ENCODE data around the gene GNPDA1. TPM values are rescaled to one million over a fixed set of nuclear protein-coding genes. Genes with fewer than 3 reads are reported as not detected.
A peak's percentile ranks its signal among the peaks of the same experiment; 100 is the strongest.

Gene GNPDA1
- total RNA-seq, 5 donors from 2014 or later (not counting 1 experiment from before 2014, with no cell fraction given) = 12.6 to 30.3 (median 29.3) TPM

DNA sequence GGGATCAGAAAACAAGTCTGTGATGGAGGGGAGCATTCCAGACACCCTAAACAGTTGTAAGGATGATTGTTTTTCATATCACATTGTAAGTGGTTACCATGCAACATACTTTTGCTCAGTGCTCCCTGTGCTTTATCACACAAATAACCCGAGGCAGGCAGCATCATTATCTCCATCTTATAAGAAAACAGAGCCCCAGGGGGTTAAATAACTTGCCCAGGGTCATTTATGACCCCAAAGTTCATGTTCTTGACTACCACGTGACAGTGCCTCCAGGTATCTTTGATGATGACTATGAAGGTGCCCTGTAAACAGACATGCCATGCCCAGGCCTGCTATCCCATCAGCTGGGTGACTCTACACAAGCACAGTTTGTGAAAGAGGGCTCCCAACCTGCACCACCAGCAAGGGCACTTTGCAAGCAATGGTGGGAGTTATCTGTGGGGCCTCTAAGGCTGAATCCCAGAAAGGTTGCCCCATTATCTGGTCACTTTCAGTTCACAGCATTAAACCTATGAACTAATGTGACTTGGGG, 9.5 kb downstream of the GNPDA1 start:
- H3K36me3 ChIP-seq (ENCODE audit: control insufficient read depth in 2 of 2, extremely low read depth in 1 of 2, insufficient read depth in 1 of 2, low read length in 1 of 2) = peaks cover 5 to 51% of the 10 kb centered on the region in 2 donors
- ChIA-PET CTCF (no interaction called here), POLR2A (interaction anchor here in 1 of 2 donors (0.5 kb wide), 1 partner anchor 89 kb away, joined by 10 read pairs; no protein-coding TSS in a partner anchor)

DNA sequence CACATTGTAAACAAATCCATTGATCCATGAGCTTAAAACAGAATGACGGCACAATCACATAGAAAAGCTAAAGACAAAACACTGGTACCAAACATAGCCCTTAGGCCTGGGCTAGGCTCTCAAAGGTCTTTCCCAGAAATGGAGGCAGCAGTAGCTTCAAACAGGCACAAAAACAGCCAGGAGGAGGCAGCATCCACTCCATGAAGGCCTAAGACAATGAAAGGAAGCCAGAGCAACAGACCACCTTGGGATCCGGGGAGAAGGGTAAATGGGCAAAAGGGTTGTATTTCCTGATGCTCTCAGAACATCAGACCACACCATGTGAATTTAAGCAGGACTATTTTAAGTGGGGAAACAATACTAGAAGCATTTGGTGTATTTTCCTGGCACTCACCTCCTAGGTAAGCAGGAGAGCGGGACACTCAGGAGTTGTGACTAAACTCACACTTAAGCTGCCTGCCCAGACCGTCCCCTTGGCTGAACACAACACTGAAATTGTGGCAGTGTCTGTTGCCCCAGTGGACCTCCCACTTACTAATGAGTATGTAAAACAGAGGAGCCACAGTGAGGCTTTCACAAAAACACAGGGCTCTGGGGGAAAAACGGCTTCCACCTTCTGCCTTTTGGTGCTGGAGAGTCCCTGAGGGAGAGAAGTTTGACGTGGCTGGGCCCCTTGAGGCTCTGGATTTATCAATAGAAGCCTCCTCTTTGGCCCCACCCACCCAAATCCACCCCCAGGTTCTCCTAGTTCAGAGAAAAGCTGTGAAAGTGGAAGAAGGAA, 11.9 kb downstream of the GNPDA1 start:
- Mint-ChIP-seq H3K4me3 (no peak overlapping the region), H3K9me3 (no peaks in the 10 kb centered on the region), H3K27me3 (no peaks in the 10 kb centered on the region), H3K4me1 (peaks cover 22 to 28% (median 25%) of the 10 kb centered on the region in 3 donors), H3K36me3 (peaks cover 38% of the 10 kb centered on the region), H3K27ac (peak overlapping the region; percentile 32 to 70)
- Histone ChIP-seq H3K4me1 (ENCODE audit: control insufficient read depth in 1 of 2, extremely low read depth in 1 of 2, insufficient read depth in 2 of 2, low read length in 2 of 2) (peaks cover 12 to 19% of the 10 kb centered on the region in 2 experiments), H3K36me3 (ENCODE audit: control insufficient read depth in 2 of 2, extremely low read depth in 1 of 2, insufficient read depth in 1 of 2, low read length in 1 of 2) (peaks cover 5 to 49% of the 10 kb centered on the region in 2 donors), H3K9me3 (no peaks in the 10 kb centered on the region), H3K4me3 (ENCODE audit: control insufficient read depth in 1 of 2, extremely low read depth in 1 of 2, low read length in 1 of 2) (no peak overlapping the region), H3K27me3 (replicated peaks in 1 of 2; ENCODE audit: control insufficient read depth in 2 of 2, extremely low read depth in 1 of 2, insufficient read depth in 2 of 2, low read length in 1 of 2) (no peaks in the 10 kb centered on the region), H3K27ac (ENCODE audit: low read length) (no peak overlapping the region)
- WGBS (ENCODE audit: insufficient coverage) = no CpG with 5 or more reads among the region's 6 CpGs
- ChIA-PET CTCF (interaction anchor here (0.5 to 1.1 kb wide), 9 partner anchors 10 to 146 kb away, joined by 3 to 6 read pairs (median 3); partner anchors contain the start of gene GNPDA1 (in 1 of the 2)), POLR2A (no interaction called here)
- DNase-seq (peak in 2 of 35 experiments; percentile 15 to 37), ATAC-seq (replicated peaks in 1 of 4) (no peak)

More for the DNA sequence above, 9.5 kb downstream of the GNPDA1 start:
- no peaks in the 10 kb centered on the region for H3K9me3 Mint-ChIP-seq
- H3K27me3 Mint-ChIP-seq = no peaks in the 10 kb centered on the region
- ATAC-seq (replicated peaks in 1 of 4) = no peak
- no peak for DNase-seq
- no peaks in the 10 kb centered on the region for H3K27me3 ChIP-seq (replicated peaks in 1 of 2; ENCODE audit: control insufficient read depth in 2 of 2, extremely low read depth in 1 of 2, insufficient read depth in 2 of 2, low read length in 1 of 2)
- peak overlapping the region in 1 of 3 donors; percentile 61 for H3K4me3 Mint-ChIP-seq
- peak overlapping the region in 1 of 2 donors; percentile 75 for H3K27ac Mint-ChIP-seq
- H3K4me3 ChIP-seq (ENCODE audit: control insufficient read depth in 1 of 2, extremely low read depth in 1 of 2, low read length in 1 of 2) = no peak overlapping the region
- no peaks in the 10 kb centered on the region for H3K9me3 ChIP-seq
- H3K4me1 ChIP-seq (ENCODE audit: control insufficient read depth in 1 of 2, extremely low read depth in 1 of 2, insufficient read depth in 2 of 2, low read length in 2 of 2) = peaks cover 31 to 37% of the 10 kb centered on the region in 2 experiments
- peaks cover 46 to 53% (median 46%) of the 10 kb centered on the region in 3 donors for H3K4me1 Mint-ChIP-seq
- no peak overlapping the region for H3K27ac ChIP-seq (ENCODE audit: low read length)
- H3K36me3 Mint-ChIP-seq = peaks cover 40% of the 10 kb centered on the region
- 90% methylated on average over 2 of the region's 2 CpGs for WGBS (ENCODE audit: insufficient coverage)

DNA sequence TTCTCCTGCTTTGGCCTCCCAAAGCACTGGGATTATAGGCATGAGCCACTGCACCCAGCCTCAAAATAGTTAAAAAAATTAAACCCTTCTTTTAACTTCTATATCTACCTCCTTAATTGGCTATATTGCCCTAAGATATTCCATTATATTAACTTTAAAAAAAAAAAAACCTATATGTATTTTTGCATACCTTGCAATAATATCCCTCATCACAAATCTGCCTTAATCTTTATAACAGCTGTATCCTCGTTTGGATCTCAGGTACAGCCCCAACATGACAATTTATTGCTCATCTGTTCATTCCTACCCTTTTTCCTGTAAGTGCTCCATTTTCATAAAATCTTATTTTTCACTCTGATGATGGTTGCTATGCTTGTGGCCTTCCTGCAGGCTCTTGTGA, 12.7 kb downstream of the GNPDA1 start:
- H3K27ac Mint-ChIP-seq = peak overlapping the region; percentile 32 to 44
- ChIA-PET POLR2A (no interaction called here), CTCF (interaction anchor here (0.6 to 1.1 kb wide), 6 partner anchors 9 to 146 kb away, joined by 3 to 6 read pairs (median 4); no protein-coding TSS in a partner anchor)
- DNase-seq (no peak), ATAC-seq (replicated peaks in 1 of 4) (no peak)
- no peak overlapping the region for H3K4me3 Mint-ChIP-seq
- no peaks in the 10 kb centered on the region for H3K27me3 Mint-ChIP-seq
- Histone ChIP-seq H3K27me3 (replicated peaks in 1 of 2; ENCODE audit: control insufficient read depth in 2 of 2, extremely low read depth in 1 of 2, insufficient read depth in 2 of 2, low read length in 1 of 2) (no peaks in the 10 kb centered on the region), H3K4me3 (ENCODE audit: control insufficient read depth in 1 of 2, extremely low read depth in 1 of 2, low read length in 1 of 2) (no peak overlapping the region), H3K27ac (ENCODE audit: low read length) (no peak overlapping the region), H3K9me3 (no peaks in the 10 kb centered on the region), H3K4me1 (ENCODE audit: control insufficient read depth in 1 of 2, extremely low read depth in 1 of 2, insufficient read depth in 2 of 2, low read length in 2 of 2) (peaks cover 7 to 16% of the 10 kb centered on the region in 2 experiments), H3K36me3 (ENCODE audit: control insufficient read depth in 2 of 2, extremely low read depth in 1 of 2, insufficient read depth in 1 of 2, low read length in 1 of 2) (peaks cover 5 to 43% of the 10 kb centered on the region in 2 donors)
- H3K36me3 Mint-ChIP-seq = peaks cover 36% of the 10 kb centered on the region
- H3K4me1 Mint-ChIP-seq = peaks cover 18 to 21% (median 18%) of the 10 kb centered on the region in 3 donors
- no CpG with 5 or more reads among the region's 1 CpG for WGBS (ENCODE audit: insufficient coverage)
- H3K9me3 Mint-ChIP-seq = no peaks in the 10 kb centered on the region

DNA sequence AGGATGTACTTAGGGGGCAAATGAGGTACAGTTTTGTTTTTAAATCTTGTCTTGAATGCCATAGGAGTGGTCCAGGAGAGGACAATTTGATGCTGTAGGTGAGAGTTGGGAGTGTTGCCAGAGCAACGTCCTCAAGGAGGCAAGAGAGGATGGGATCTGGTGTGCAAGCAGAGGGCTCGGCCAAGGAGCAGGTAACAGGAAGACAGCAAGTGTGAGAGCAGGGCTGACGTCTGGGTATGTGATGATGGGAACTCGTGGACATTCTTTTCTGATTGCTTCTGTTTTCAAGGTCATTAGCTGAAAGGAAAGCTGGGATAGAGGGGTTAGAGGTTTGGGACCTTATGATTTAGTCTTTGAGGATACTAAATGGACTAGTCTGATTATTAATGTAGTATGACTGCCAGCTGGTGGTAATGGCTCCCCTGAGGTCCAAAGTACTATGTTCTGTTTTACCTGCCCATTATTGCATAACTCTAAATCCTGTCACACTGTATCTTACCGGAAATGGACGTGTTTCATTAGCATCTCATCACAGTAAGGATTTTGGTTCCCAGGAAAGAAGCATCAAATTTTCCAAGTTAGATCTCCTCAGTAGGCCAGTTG, 15.4 kb downstream of the GNPDA1 start:
- no peaks in the 10 kb centered on the region for H3K4me1 ChIP-seq (ENCODE audit: control insufficient read depth in 1 of 2, extremely low read depth in 1 of 2, insufficient read depth in 2 of 2, low read length in 2 of 2)
- Mint-ChIP-seq H3K27me3 (no peaks in the 10 kb centered on the region), H3K36me3 (peaks cover 37% of the 10 kb centered on the region), H3K4me1 (peaks cover 4 to 9% (median 5%) of the 10 kb centered on the region in 3 donors), H3K9me3 (no peaks in the 10 kb centered on the region), H3K27ac (no peak overlapping the region), H3K4me3 (no peak overlapping the region)
- POLR2A ChIA-PET = interaction anchor here (0.6 to 1.1 kb wide), 2 partner anchors 10 to 95 kb away, joined by 3 to 12 read pairs; no protein-coding TSS in a partner anchor
- WGBS (ENCODE audit: insufficient coverage) = 83% methylated on average over 5 of the region's 6 CpGs
- H3K36me3 ChIP-seq (ENCODE audit: control insufficient read depth in 2 of 2, extremely low read depth in 1 of 2, insufficient read depth in 1 of 2, low read length in 1 of 2) = peaks cover 0 to 47% of the 10 kb centered on the region in 2 donors
- no peaks in the 10 kb centered on the region for H3K27me3 ChIP-seq (replicated peaks in 1 of 2; ENCODE audit: control insufficient read depth in 2 of 2, extremely low read depth in 1 of 2, insufficient read depth in 2 of 2, low read length in 1 of 2)
- no peak overlapping the region for H3K4me3 ChIP-seq (ENCODE audit: control insufficient read depth in 1 of 2, extremely low read depth in 1 of 2, low read length in 1 of 2)
- no peak overlapping the region for H3K27ac ChIP-seq (ENCODE audit: low read length)
- ATAC-seq (replicated peaks in 1 of 4) = no peak
- no peaks in the 10 kb centered on the region for H3K9me3 ChIP-seq
- no peak for DNase-seq
- CTCF ChIA-PET = interaction anchor here in 1 of 2 donors (0.8 to 9.8 kb wide), 4 partner anchors 8 to 149 kb away, joined by 3 to 147 read pairs (median 4); partner anchors contain the start of gene GNPDA1

DNA sequence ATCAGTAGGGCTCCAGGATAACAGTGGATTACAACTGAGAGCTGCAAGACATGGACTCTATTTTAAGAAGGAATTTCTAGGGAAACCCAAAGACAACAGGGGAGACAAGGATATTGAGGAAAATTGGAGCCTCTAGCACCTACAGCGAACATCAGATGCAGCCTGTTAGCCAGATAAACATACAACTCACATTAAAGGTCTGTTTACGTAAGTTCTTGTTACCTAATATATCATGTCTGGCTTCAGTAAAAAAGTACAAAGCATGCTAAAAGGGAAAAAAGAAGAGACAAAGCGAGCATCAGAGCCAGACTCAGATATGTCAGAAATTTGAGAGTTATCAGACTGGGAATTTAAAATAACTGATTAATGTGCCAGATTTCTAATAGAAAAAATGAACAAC, 17.2 kb downstream of the GNPDA1 start:
- POLR2A ChIA-PET = no interaction called here

More for the DNA sequence above, 17.2 kb downstream of the GNPDA1 start:
- no peak for ATAC-seq (replicated peaks in 1 of 4)
- Histone ChIP-seq H3K9me3 (no peaks in the 10 kb centered on the region), H3K36me3 (ENCODE audit: control insufficient read depth in 2 of 2, extremely low read depth in 1 of 2, insufficient read depth in 1 of 2, low read length in 1 of 2) (peaks cover 0 to 31% of the 10 kb centered on the region in 2 donors), H3K27ac (ENCODE audit: low read length) (no peak overlapping the region), H3K4me3 (ENCODE audit: control insufficient read depth in 1 of 2, extremely low read depth in 1 of 2, low read length in 1 of 2) (no peak overlapping the region), H3K27me3 (replicated peaks in 1 of 2; ENCODE audit: control insufficient read depth in 2 of 2, extremely low read depth in 1 of 2, insufficient read depth in 2 of 2, low read length in 1 of 2) (no peaks in the 10 kb centered on the region), H3K4me1 (ENCODE audit: control insufficient read depth in 1 of 2, extremely low read depth in 1 of 2, insufficient read depth in 2 of 2, low read length in 2 of 2) (no peaks in the 10 kb centered on the region)
- no peak overlapping the region for H3K4me3 Mint-ChIP-seq
- no peak overlapping the region for H3K27ac Mint-ChIP-seq
- CTCF ChIA-PET = interaction anchor here (0.7 to 9.8 kb wide), 5 partner anchors 16 to 151 kb away, joined by 3 to 147 read pairs (median 5); partner anchors contain the start of gene GNPDA1 (in 1 of the 2)
- peaks cover 6 to 9% (median 7%) of the 10 kb centered on the region in 3 donors for H3K4me1 Mint-ChIP-seq
- H3K36me3 Mint-ChIP-seq = peaks cover 27% of the 10 kb centered on the region
- no peak for DNase-seq
- H3K9me3 Mint-ChIP-seq = no peaks in the 10 kb centered on the region
- no CpG with 5 or more reads among the region's 3 CpGs for WGBS (ENCODE audit: insufficient coverage)
- H3K27me3 Mint-ChIP-seq = no peaks in the 10 kb centered on the region
